GM19351 (cell line): Measurements from ENCODE around the gene FBN1.

ENCODE experiments used
- ATAC-seq: cut with Tn5 transposase; IDR thresholded peaks from one replicate; pipeline ENCODE4 v1.9.1; 2021; ENCODE audit warnings: mild to moderate bottlenecking, moderate library complexity; ENCODE audit not compliant: unreplicated experiment

FBN1 gene

DNA sequence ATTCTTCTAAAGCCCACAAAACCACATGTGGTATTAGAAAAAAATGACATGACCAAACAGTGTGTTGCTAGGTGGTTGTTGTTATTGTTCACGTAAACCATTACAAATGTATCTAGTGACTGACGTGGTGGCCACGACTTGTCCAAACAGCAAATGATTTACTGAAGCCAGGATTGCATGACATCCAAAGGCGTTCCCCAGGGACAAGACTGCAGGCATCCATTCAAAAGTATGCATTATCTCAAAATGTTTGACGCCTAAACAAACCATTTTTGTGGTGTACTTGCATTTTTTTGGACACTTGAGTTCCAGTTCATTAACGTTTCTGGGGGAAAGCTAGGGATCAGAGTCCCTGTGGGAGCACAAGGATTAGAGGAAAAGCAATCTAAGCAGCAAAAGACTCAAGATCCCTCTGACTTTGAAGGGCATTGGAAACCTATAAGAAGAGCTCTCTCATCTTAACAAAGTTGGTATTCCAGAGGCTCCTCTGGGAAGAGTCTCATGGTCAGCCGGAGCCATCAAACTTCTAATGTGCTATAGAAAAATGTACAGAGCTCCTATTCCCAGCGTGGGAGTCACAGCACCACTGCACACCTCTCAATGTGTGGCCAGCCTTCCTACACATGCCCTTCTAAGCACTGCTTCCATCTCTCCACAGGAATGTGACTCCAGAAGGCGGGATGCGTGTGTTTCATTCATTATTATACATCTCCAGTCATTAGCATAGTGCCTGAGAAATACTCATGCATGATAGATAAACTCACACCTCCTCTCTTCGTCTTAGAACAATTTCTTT, 62.9 kb downstream of the FBN1 start:
- ATAC-seq = no peak

DNA sequence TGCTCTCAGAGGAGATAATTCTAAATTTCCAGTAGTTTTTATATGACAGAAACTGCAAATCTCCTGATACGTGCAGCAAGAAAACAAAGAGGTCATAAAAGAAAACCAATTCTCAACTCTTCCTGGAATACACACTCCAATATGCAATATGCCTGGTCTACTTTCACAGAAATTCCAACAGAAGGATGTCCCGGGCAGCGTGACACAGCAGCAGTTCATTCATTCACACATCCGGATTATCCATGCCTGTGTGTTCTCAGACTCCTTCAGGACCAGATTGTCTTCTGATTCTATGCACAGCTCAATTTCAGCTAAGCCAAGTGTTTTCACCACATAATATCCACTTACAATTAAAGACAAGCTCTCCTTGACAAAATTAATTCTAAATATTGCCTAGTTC, 64.3 kb downstream of the FBN1 start:
- ATAC-seq = no peak

DNA sequence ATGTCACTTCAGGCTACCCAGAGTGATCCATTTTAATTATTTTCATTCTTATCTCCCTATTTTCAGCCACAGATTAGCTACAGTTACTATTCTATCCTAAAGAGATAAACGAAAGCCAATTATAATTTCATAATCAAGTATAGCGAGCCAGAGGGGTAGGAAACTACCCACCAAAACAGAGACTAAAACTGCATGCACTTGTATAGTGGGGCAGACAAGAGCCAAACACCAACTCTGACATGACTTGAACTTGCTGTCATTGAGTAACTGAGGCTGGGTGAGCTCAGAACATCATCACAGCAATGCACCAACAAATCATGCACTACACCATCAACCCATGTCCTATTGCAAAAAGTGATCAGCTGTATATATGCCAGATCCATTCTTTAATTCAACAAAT, 64.8 kb downstream of the FBN1 start:
- ATAC-seq = no peak

DNA sequence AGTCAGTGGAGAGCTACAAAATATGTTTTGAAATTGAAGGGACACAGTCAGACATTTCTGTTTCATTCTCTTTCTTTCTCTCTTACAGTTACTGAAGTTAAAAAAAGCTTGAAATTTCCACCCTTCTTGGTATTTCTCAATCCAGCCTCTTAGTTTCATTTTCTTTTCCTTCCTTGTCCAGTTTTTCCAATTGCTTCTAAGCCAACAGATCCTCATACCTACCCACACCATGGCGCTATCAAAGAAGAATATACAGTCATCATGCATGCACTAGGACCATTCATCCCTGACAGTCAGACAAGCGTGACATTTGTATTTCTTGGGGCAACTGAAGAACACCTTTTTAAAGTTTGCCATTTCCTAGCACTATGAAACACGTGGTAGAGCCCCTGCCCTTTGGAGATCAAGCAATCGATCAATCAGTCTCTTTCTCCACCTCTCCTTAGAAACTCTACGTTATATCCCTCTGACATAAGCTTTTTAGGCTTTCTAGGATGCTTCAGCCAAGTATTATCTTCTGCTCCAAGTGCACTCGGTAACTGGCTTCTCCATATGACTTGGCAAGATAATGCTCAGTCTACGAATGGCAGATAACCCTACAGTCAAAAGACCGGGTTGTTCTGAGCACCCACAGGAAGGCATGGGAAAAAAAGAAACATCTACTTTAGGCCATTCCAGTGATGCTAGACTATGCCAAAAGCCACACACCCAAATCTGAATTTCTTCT, 65.4 kb downstream of the FBN1 start:
- no peak for ATAC-seq

DNA sequence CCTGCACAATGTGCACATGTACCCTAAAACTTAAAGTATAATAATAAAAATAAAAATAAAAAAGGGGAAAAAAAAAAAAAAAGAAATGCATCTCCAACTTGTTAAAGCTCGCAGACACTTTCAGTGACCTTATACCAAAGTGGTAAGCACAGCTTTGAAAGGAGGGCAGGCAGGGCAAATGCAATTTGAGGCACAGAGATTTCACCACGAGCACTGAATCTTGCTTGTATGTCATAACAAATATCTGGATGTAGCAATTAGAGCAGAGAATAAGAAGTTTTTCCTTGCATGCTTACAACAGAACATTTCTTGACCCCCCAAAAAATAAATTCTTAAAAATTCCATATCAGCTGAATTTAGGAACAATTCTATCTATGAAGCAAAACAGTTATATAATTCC, 66.5 kb downstream of the FBN1 start:
- no peak for ATAC-seq

DNA sequence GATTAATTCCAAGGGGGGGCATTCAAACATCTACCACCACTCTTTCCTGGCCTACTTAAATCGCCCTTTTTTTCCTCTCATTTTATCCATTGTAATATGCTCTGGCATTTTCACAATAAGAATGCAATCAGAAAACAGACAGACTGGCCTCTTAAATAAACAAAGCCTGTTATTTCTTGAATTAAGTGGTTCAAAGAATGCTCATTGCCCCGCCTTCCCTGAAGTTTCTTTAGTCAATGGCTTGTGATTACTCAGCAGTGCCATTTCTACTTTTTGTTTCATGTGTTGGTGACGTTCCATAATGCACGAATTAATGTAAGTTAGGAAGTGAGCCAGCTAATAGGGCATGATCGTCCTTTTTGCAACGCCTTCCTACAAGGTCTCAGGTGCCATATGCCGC, 68.0 kb downstream of the FBN1 start:
- no peak for ATAC-seq

DNA sequence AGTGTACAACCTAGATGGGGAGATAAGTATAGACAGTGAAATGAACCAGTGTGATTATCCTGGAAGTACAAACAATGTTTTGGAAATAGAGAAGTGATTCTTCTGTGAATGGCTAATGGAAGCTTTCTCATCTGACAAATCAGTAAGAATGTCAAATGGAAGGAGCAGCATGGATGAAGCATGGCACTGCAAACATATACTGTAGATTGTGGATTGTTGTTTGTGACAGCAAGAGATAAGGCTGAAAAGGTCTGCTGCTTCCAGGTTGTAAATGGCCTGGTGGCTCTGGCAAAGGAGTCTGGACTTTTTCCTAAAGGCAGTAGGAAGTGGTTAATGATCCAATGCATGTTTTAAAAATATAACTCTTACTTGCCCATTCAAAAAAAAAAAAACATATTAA, 71.3 kb downstream of the FBN1 start:
- ATAC-seq = no peak

DNA sequence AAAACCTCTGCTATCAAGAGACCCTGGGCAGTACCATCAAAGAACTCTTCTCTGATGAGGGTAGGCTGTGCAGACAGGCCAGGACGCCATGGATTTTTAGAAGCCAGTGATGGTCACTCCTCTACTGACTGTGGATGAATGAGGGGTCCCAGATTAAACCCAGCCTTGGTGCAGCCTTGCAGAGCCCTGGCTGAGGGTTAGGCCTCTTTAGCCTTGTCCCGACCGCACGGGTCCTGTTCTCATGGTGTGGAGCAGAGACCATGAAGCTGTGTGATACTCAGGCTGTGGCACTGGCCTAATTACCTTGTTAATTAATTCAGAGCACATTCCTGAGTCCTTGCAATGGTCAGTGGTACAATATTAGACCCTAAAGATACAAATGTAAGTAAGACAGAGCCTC, 71.7 kb downstream of the FBN1 start:
- no peak for ATAC-seq

DNA sequence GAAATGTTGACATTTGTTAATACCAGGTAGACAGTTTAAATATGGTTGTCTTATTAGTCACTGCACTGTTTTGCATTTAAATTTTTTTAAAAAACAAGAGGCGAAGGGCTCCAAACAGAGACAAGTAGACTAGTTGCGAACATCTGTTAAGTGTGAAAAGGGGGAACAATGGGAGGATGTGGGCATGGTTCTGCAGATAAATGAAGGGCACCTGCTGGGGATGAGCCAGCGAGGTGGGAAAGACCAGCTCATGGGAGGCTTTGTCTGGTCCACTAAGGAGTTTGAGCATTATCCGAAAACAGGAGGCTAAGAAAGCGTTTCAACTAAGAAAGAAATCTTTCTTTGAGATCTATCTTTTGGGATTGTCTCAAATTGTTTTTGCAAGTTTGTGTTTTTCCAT, 72.7 kb downstream of the FBN1 start:
- no peak for ATAC-seq

DNA sequence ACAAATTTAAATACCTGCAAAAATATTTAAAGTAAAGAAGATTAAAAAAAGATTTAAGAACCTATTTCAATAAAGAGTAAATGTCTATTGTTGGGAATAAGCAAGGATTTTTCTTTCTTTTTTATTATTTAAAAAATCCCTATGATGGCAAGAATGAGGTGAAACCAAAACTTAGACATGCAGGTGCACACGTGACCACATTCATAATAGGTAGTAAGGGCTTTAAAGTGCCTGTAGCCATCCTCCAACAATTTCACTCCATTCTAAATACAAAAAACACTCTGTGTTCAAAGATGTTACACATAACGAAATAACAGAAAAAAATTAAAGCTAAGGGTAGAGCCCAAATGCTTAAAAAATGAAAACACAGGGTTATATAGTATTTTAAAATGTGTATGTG, 74.0 kb downstream of the FBN1 start:
- ATAC-seq = no peak

DNA sequence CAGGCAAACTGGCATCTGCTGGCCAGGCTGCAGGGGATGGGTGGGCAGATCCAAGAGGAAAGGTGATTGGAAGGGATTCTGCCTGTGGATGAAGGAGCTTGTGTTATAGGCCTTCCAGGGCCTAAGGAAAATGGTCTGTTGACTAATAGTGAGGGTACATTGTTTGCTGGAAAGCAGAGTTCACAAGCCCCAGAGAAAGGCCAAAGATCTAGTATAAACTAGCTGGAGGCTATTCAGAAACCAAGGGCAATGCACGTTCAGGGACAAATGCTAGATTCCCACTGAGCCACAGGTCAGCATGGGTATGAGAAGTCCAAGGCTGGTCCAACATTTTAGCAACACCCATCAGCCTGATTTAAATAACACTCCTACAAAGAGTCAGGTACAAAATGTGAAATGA, 74.7 kb downstream of the FBN1 start:
- no peak for ATAC-seq

DNA sequence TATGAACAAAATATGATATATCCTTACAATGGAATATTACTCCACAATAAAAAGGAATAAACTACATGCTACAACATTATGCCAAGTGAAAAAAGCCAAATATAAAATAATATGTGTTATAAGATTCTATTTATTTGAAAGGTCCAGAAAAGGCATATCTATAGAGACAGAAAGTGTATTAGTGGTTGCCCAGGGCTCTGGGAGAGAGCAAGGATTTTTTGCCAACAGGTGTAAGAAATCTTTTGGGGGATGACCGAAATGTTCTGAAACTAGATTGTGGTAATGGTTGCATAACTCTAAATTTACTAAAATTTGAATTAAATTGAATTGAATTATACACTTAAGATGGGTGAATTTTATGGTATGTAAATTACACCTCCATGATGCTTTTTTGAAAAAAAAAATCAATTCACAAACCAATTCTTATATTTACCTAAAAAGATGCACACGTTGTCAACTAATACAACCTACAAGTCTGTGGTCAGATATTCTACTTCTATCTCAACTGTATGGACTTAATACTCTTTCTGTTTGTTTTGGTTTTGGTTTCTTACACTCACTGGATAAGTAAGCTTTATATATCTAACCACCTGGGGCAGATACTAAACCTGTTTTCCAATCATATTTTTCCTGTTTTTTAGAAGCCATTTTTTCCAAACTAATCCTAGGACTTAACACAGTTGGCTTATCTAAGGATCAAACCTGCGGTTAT, 75.8 kb downstream of the FBN1 start:
- ATAC-seq = no peak

DNA sequence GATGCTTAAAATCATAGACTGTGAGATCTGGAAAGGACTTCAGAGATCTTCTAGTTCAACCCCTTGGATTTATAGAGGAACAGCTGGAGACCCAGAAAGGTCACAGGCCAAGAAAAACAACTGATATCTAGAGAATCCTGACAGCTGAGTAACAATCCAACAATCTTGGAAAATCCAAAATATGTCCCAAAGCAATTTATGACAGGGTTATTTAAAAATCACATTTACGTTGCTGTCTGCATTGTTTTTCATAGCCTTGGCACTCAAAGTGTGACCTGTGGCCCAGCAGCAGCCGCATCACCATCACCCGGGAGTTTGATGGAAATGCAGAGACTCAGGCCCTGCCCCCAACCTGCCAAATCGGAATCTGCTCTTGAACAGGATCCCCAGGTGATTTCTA, 78.8 kb downstream of the FBN1 start:
- ATAC-seq = no peak

DNA sequence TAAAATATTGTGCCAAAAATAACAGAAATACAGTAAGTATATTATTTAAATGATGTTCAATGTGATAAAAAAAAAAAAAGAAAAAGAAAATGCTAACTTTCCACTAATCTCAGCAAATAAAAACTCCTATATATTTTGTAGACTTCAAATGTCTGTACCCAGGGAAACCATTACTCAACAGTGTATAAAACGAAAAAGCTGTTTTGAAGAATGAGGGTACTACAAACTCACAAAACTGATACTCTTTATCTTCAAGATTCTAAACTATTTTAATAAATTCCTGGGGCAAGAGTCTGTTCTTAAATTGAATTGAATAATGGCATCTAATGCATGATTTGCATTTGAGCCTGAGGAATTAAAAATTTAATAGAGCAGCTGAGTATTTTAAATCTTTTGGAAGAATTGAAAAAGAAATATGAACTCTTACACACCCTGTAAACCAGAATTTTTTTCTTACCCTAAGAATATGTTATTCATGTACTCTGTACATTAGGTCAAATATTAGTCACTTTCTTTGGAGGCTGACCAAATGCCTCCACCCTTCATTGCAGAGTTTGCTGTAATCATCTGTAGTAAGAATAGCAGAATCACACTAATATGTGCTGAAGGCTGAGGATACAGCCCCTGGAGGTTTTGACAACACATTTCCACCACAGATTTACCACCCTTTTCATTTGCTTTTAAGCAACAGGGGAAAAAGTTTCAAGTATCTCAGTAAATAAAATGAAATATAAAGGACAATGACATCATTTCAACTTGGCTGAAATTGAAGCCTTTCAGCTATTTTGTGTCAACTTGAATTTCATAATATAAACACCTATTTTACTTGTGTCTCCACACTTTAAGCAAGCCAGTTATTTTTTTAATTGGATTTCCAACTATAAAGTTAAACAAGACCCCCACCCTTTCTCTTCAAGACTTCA, 79.7 kb downstream of the FBN1 start:
- no peak for ATAC-seq

DNA sequence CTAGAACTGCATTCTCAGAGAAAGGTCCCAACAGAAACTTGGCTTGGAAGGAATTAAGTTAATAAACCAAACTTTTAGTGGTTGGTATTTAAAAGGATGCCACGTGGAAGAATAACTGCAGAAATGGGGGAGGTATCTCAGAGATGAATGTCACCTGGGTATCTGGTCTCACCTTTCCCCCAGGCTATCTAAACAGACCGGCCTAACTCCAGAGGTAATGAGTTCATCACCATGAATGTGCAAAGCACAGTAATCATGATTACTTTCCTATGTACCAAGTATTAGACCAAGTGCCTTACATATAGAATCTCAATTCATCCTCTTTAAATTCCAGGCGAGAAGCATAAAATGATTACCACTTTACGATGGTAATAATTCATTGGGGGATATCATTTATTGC, 80.8 kb downstream of the FBN1 start:
- ATAC-seq = no peak

DNA sequence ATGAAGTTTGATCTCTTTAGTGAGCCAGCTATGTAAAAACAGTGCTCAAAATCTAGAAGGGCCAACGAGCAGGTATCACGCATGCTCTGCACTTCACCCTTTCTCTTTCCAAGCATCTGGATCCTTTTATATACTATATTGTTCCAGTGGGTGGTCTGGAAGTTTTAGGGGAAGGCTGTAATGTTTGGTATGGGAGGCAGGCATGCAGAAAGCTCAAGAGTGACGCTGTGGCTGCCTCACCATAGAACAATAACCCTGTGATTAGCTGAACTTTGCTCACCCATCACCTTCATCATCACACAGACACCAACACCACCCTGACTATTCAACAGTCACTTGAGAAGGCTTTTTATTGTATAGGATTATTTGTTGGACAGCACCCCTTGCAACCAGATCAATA, 81.6 kb downstream of the FBN1 start:
- ATAC-seq = no peak

DNA sequence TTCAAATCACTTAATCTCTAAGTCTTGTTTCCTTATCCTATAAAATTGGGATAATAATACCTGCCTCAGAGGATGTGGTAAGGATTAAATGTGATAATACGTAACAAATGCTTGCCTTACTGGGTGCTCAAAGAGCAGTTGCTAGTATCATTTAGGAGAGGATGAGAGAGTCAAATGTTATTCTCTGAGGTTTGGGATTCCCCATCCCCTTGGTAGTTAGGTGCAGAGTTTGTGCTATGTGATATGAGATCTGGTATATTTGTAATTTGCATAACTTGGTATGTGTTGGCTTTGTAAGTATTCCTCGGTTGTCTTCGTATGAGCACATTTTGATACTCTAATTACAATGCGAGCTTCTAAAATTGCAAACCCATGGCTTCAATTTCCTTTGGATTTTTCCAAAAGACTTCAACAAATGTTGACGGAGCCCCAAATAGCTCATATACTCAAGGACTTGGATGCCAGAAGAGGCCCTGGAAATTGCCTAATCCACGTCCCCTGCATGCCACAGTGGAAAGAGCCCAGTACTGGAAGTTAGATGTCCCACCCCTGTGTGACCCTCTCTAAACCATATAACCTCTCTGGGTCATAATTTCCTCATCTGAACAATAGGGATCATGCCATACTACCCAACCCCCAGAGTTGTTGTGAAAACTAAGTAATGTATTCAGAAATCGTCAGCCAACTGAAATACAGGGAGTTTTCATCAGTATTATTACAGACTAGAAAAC, 85.0 kb downstream of the FBN1 start:
- no peak for ATAC-seq

DNA sequence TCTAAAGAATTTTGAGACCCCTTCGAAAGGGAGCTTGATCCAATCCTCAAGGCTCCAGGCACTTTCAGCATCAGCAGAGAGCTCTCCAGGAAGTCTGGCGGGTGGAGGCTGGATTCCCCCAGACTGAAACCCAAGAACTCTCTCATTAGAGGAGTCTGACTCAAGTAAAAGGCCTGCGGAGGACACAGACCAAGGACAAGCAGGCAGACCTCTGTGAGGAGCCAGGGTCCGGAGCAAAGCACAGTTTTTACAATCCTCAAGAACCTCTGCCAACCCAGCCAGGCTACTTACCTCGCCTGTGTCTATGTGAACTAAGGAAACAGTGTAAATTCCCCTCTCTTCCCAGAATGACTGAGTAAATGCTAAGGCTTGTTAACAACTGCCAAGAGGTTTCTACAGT, 86.2 kb downstream of the FBN1 start:
- no peak for ATAC-seq

DNA sequence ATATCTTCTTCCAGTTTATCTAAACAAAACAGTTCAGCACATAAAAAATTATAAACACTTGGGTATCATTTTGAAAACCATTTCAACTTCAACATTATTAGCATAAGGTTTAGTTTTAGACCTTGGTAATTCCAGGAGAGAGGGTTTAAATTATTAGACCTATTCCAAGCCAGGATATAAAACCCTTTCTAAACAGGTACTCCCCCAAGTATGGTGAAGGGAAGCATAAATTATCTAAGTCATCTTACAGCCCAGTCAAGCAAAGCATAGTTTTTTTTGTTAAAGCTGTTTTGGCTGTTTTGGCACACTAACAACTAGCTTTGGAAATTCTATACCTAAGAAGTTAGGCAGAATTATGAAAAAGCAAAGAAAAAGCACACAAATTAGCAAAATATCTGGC, 87.3 kb downstream of the FBN1 start:
- no peak for ATAC-seq

DNA sequence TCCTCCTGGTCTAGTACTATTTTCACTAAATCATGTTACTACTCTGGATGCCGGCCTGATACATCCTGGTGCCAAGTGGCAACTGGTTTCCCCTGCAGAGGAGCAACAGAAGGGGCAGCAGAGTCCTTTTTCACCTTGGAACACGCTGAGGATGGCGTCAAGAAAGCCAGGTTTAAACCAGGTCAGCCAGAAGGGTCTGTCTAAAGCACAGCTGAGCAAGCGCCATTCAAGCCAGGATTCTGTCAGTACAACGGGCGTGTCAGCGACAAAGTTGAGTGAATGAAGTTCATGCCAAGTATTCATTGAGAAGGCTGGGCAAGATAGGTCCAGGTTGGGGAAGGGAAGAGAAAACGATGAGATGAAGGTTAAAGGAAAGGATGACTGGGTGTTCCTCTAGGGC, 88.2 kb downstream of the FBN1 start:
- no peak for ATAC-seq
